Measurements from ENCODE around the gene CHTOP. TPM values are rescaled to one million over a fixed set of nuclear protein-coding genes. Genes with fewer than 3 reads are reported as not detected.
"Not testable (repeated sequence)": the region's sequence is repeated elsewhere in the genome, so short reads cannot be mapped to it uniquely, and the experiment has no call there.

The CHTOP gene
- total RNA-seq, 1 donor from 2014 or later, result 71.6 TPM

DNA sequence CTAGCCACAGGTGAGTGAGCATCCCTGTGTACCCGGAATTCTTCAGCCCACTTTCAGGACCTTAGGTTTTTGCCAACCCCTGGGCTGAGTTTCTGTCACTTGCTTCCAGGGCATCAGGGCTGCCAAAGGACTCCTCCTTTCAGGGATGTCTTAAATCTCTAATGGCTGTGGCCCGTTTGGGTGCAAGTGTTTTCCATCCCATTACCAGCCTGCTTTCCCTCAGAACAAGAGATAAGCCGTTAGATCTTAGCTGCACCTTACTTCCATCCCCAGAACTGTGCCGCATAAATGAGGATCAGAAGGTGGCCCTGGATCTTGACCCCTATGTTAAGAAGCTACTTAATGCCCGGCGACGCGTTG lies 25.3 kb downstream of the CHTOP start:
- DNase-seq (ENCODE audit: low read depth), result no peak

DNA sequence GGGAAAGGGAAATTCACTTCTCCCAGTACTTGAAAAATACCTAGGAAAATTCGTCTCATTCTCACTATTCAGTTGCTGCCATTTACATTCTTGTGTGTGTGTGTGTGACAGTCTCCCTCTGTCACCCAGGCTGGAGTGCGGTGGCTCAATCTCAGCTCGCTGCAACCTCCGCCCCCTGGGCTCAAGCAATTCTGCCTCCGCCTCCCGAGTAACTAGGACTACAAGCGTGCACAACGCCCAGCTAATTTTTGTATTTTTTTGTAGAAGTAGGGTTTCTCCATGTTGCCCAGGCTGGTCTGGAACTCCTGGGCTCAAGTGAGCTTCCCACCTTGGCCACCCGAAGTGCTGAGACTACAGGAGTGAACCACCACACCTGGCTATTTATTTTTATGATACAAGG lies 25.8 kb downstream of the CHTOP start:
- no peak for DNase-seq (ENCODE audit: low read depth)

DNA sequence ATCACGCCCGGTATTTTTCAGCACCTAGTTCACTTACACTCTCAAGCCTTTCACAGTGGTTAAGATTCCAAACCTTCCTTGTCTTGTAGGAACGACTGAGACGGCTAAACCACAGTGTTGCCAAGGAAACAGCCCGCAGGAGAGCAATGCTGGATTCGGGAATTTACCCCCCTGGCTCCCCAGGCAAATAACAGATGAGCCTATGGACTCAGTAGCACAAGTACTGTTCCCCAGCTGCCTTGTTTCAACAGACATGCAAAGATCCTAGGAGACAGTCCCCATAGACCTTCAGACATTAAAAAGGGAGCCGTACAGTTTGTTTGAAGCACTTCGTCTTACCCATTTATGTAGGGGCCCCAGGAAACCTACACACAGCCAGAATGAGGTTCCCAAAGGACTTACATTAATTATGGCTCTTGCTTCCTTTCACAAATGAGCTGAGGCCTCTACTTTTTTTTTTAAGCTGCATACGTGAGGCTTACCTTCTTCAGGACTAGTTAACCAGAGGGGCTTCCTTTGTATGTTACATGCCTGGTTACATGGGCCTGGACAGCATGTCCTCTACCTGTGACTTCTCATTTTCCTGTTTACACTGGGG lies 27.3 kb downstream of the CHTOP start:
- no peak for DNase-seq (ENCODE audit: low read depth)

DNA sequence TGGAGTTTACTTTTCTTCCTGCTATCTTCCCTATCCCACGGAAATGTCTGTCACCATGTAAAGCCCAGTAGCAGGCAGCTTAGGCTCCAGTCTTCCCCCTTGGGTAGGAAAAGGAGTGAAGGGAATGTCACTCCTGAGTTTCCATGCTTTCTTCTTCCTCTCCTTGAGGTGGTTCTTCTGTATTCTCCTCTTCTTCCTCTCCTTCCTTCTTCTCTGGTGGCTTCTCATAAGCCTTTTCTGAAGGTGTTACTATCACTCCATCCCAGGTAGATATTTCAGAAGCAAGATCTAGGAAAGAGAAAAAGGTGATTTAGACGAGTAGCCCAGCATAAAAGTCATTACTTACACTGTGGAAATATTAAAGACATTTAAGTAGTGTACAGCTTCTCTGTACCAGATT lies 28.4 kb downstream of the CHTOP start:
- no peak for DNase-seq (ENCODE audit: low read depth)

DNA sequence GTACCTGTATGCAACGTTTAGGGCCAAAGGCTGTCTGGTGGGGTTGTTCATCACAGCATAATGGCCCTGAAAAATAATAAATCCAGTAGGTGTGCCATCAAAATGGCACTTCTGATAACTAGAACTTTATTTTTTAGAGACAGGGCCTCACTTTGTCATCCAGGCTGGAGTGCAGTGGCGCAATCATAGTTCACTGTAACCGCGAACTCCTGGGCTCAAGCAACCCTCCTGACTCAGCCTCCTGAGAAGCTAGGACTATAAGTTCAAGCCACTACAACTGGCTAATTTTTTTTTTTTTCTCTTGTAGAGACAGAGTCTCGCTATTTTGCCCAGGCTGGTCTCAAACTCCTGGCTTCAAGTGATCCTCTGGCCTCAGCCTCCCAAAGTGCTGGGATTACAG lies 29.3 kb downstream of the CHTOP start:
- no peak for DNase-seq (ENCODE audit: low read depth)

DNA sequence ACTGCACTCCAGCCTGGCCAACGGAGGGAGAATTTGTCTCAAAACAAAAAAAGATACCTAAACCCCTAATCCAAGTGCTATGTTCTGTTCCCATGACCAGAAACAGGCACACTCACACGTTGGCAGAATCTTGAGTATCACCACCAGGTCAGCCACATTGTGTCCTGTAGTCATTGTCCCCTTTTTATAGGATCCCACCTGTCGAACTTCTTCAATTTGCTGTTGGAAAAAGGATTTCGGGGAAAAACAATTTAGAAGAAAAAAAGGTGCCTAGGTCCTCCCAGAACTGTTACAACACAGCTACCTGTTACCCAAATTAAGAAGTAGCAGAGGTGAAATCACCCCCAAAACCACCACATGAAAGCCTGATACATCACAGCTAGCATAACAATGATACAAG lies 33.6 kb downstream of the CHTOP start:
- no peak for DNase-seq (ENCODE audit: low read depth)

DNA sequence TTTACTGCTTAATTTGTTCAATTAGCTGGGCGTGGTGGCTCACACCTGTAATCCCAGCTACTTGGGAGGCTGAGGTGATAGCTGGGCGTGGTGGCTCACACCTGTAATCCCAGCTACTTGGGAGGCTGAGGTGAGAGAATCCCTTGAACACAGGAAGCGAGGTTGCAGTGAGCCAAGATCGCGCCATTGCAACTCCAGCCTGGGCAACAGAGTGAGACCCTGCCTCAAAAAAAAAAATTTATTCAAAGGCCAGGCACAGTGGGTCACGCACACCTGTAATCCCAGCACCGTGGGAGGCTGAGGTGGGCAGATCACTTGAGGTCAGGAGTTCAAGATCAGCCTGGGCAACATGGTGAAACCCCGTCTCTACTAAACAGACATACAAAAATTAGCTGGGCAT lies 34.8 kb downstream of the CHTOP start:
- not testable (repeated sequence) for DNase-seq (ENCODE audit: low read depth)

DNA sequence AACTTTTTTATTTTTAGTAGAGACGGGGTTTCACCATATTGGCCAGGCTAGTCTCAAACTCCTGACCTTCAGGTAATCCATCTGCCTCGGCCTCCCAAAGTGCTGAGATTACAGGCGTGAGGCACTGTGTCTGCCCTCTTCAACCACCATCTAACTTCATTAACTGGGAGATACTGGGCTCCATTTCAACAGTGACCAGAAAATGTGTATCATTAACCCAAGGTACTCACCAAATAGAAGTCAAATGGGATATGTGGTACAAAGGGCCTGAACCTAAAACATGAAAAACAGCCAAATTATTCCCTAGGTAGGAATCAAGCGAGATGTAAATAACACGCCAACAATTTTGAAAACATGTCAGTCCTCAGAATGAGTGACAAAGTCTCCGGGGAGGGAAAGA lies 35.7 kb downstream of the CHTOP start:
- no peak for DNase-seq (ENCODE audit: low read depth)

DNA sequence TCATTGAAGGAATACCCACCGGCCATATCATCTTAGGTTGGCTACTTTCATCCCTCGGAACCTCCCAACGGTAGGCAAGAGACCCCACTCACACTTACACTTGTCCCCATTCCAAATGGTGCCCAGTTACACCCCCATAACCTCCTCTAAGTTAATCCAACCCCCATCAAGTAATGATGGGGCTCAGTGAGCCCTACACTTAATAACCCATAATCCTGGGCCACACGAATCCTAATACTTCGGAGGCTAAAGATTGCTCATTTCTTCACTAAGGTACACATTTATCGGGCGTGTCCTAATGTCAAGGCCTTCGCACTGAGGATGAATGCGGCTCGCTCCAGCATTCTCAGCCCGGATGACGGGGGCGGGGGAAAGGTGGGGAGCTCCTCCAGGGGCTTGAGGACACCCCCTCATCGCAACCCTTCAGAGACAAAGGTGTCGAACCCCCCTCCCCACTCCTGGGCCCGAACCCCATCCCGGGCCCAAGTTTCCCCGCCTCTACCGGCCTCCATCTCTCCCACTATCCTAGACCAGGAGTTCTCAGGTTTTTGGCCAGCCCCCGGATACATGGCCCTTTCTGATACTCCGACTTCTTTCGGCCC lies 36.5 kb downstream of the CHTOP start:
- no peak for DNase-seq (ENCODE audit: low read depth)

DNA sequence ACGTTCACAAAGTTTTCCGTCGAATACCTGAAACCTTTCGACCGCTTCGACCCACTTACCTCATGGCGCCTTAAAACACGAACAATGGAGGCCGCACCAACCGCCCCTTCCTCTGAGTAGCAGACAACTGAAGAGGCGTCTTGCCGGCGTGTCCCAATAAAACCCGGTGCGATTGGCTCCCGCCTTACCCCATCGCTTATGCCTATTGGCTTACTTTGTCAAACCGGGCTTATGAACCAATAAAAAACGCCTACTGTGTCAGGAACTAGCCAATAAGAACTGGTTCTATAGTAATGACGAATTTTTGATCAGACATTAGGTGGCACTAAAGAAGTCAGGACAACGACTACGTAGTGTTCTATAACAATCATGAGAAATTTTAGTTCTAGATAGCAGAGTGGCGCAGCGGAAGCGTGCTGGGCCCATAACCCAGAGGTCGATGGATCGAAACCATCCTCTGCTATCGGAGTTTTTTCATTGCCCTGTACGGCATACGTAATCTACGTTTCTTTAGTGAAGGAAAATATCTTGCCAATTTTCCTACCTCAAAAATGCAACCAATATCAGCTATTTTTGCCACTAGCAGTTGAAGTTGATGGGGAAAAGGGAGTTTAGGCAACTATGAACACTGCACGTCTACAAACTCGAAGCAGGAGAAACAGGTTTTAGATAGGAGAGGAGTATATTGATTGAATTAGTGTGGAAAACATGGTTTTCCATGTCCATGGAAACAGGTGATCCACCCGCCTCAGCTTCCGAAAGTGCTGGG lies 37.2 kb downstream of the CHTOP start, which contains the start of gene ILF2:
Gene ILF2, minus strand, starts transcription at position 135 of the 769 bp plus-strand sequence. Its CDS starts 71 bp downstream, at position 64.
- peak; percentile 99 for DNase-seq (ENCODE audit: low read depth)

DNA sequence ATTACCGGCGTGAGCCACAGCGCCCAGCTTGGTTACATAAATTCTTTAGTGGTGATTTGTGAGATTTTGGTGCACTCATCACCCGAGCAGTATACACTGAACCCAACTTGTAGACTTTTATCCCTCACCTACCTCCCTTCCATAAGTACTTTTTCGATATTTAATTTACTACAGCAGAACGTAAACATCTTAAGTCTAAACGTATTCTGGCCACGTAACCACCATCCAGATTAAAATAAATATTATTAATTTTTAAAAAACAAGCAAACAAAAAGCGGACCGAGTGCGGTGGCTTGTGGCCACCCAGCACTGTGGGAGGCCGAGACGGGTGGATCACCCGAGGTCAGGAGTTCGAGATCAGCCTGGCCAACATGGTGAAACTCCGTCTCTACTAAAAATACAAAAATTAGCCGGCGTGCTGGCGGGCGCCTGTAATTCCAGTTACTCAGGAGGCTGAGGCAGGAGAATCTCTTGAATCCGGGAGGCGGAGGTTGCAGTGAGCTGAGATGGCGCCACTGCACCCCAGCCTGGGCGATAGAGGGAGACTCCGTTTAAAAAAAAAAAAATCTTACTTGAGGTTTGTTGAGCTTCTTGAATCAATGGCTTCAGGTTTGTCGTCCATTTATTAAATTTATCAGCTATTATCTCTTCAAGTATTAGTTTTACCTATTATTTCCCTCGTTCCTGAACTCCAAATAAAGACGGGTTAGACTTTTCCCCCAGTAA lies 37.9 kb downstream of the CHTOP start:
- DNase-seq (ENCODE audit: low read depth), result peak; percentile 71

DNA sequence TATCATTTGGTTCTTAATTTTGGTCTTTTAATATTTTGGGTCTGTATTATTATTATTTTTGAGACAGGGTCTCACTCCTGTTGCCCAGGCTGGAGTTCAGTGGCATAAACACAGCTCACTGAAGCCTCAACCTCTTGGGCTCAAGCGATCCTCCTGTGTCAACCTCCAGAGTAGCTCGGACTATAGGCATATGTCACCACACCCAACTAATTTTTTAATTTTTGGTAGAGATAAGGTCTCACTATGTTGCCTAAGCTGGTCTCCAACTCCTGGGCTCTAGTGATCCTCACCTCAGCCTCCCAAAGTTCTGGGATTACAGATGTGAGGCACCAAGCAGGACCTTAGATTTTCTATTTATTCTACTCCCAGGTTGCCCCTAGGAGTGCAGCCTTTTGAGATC lies 39.6 kb downstream of the CHTOP start:
- no peak for DNase-seq (ENCODE audit: low read depth)

DNA sequence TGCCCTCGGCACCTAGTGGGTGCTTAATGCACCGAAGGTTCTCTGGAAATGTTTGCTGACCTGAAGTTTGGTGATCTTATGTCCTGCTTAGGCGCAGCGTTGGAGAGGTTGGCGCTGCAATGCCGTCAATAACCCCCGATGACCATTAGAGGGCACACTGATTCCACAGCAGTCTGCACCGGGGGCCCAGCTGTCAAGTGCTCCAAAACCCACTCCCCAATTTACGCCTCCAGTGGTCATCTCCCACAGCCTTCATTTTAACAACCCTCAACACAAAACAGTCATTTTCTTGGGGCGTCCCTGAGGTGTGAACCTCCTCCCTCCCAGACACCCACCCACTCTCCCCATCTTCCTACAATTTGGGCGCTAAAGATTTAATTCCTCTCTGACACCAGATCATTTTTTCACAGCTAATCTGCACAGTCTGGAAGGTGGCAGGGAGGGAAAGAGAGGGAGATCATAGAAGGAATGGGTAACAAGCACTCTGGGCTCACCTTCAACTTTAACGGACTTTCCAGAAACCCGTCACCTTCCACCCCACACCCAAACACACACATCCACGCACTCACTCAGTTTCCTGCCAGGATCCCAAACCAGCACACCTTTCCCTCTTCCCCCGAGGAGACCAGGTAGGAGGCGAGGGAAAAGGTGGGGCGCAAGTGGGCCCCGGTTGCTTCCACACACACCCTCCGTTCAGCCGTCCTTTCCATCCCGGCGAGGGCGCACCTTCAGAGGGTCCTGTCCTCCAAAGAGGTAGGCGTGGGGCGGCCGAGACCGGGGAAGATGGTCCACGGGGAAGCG lies 44.1 kb downstream of the CHTOP start:
- peak; percentile 49 for DNase-seq (ENCODE audit: low read depth)

DNA sequence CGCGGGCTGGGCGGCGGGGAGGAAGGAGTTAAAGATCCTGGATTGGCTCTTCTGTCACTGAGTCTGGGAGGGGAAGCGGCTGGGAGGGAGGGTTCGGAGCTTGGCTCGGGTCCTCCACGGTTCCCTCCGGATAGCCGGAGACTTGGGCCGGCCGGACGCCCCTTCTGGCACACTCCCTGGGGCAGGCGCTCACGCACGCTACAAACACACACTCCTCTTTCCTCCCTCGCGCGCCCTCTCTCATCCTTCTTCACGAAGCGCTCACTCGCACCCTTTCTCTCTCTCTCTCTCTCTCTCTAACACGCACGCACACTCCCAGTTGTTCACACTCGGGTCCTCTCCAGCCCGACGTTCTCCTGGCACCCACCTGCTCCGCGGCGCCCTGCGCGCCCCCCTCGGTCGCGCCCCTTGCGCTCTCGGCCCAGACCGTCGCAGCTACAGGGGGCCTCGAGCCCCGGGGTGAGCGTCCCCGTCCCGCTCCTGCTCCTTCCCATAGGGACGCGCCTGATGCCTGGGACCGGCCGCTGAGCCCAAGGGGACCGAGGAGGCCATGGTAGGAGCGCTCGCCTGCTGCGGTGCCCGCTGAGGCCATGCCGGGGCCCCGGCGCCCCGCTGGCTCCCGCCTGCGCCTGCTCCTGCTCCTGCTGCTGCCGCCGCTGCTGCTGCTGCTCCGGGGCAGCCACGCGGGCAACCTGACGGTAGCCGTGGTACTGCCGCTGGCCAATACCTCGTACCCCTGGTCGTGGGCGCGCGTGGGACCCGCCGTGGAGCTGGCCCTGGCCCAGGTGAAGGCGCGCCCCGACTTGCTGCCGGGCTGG lies 44.9 kb downstream of the CHTOP start, which contains the start of gene NPR1:
Gene NPR1, plus strand, starts transcription at position 170 of the 818 bp plus-strand sequence. Its CDS starts 421 bp downstream, at position 591.
- DNase-seq (ENCODE audit: low read depth), result no peak

DNA sequence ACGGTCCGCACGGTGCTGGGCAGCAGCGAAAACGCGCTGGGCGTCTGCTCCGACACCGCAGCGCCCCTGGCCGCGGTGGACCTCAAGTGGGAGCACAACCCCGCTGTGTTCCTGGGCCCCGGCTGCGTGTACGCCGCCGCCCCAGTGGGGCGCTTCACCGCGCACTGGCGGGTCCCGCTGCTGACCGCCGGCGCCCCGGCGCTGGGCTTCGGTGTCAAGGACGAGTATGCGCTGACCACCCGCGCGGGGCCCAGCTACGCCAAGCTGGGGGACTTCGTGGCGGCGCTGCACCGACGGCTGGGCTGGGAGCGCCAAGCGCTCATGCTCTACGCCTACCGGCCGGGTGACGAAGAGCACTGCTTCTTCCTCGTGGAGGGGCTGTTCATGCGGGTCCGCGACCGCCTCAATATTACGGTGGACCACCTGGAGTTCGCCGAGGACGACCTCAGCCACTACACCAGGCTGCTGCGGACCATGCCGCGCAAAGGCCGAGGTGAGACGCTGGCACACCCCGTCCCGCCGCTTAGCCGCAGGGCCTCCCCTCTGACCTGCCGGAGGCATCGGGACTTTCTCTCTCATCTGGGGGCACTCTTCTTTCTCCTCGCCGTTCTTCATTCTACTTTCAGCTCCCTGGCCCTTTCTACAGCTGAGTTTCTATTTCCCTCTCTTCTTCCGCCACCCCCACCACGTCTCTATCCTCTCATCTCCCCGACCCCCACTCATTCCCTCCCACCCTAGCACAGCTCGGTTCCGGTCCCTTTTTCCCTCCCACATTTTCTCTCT lies 45.7 kb downstream of the CHTOP start:
- no peak for DNase-seq (ENCODE audit: low read depth)

DNA sequence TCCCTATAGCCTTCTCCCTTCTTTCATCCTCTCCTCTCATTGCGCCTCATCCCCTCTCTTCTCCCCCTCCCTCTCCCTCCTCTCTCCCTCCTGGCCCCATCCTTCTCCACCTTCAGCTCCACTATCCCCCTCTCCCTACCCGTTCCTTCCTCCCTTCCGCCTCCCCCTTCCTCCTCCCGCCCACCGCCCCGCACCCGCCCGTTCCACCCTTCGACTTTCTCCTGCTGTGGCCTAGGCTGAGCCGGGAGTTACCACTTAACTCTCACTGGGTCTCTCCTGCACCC lies 46.2 kb downstream of the CHTOP start:
- DNase-seq (ENCODE audit: low read depth), result no peak

DNA sequence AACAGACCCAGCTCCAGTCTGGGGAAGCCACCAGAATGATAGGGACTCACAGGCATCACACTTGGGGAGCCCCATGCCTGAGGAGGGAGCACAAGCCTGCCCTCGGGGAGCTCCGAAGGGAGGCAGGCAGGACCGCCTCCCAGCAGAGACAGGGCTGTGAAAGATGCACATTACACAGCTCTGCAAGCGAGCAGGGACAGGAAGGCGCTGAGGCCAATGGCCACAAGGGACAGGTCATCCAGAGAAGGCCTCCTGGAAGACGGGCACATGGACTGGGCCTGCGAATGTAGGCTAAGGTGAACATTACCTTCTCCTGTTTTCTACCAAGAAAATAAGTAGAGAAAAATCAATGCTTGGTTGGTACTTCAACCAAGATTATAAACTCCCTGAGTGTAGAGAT lies 48.9 kb downstream of the CHTOP start:
- DNase-seq (ENCODE audit: low read depth), result no peak

DNA sequence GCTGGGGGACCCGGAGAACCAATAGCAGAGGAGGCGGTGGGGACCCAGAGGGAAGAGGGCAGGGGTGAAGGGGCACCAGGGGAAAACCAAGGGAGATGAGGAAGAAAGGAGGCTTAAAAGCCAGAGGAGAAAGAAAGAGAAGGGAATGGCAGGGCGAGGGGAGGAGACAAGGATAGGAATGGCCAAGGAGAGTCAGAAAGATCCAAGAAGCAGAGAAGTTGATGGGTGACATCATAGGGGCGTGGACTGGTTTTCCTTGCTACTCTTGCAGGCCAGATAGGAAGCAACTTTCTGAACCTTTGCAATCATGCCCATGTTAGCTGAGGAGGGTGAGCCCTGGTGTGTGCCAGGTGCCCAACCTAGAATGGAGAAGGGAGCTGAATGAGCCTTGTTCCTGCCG lies 50.0 kb downstream of the CHTOP start:
- DNase-seq (ENCODE audit: low read depth), result no peak

DNA sequence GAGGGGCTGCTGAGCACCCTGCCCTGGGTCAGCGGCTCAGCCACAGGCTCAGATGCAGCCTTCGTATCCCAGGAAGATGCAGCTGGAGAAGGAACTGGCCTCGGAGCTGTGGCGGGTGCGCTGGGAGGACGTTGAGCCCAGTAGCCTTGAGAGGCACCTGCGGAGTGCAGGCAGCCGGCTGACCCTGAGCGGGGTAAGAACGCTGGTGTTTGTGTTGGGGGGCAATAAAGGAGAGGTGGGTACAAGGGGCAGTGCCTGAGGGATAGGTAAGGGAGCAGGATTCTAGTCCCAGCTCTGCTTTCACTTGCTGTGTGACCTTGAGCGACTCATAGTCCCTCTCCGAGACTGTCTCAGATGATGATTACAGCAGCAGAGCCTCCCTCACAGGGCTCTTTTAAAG lies 51.0 kb downstream of the CHTOP start:
- no peak for DNase-seq (ENCODE audit: low read depth)
